GM18519 (cell line): ENCODE results near the gene RTL1.

Experiments
- ATAC-seq: cut with Tn5 transposase; IDR thresholded peaks from one replicate; pipeline ENCODE4 v1.9.1; 2021; ENCODE audit warnings: mild to moderate bottlenecking, moderate library complexity; ENCODE audit not compliant: unreplicated experiment, low FRiP score

RTL1 gene

GRCh38 chr14:100867631-100868315 is 35.7 kb downstream of the RTL1 start:
- no peak for ATAC-seq

GRCh38 chr14:100866666-100867630 is 36.6 kb downstream of the RTL1 start:
- ATAC-seq, result no peak

- ATAC-seq, result no peak
These were observed 37.6 kb downstream of the RTL1 start for GRCh38 chr14:100865682-100866591.

GRCh38 chr14:100864960-100865681 is 38.4 kb downstream of the RTL1 start:
- ATAC-seq, result no peak

GRCh38 chr14:100864206-100864605 is 39.3 kb downstream of the RTL1 start:
- ATAC-seq, result no peak

- no peak for ATAC-seq
These were observed 40.7 kb downstream of the RTL1 start for GRCh38 chr14:100862793-100863192.

- no peak for ATAC-seq
These were observed 41.2 kb downstream of the RTL1 start for GRCh38 chr14:100862277-100862676.

- ATAC-seq, result no peak
These were observed 41.6 kb downstream of the RTL1 start for GRCh38 chr14:100861937-100862247.

GRCh38 chr14:100861188-100861936 is 42.2 kb downstream of the RTL1 start:
- no peak for ATAC-seq

GRCh38 chr14:100860556-100861187 is 42.9 kb downstream of the RTL1 start:
- ATAC-seq, result no peak

GRCh38 chr14:100859781-100860180 is 43.7 kb downstream of the RTL1 start:
- no peak for ATAC-seq

GRCh38 chr14:100858838-100859220 is 44.7 kb downstream of the RTL1 start:
- ATAC-seq, result no peak

GRCh38 chr14:100857923-100858837 is 45.3 kb downstream of the RTL1 start:
- ATAC-seq, result no peak

GRCh38 chr14:100857233-100857922 is 46.1 kb downstream of the RTL1 start:
- ATAC-seq, result no peak

- ATAC-seq, result no peak
These were observed 47.2 kb downstream of the RTL1 start for GRCh38 chr14:100856056-100856950.

- ATAC-seq, result no peak
These were observed 48.1 kb downstream of the RTL1 start for GRCh38 chr14:100855256-100855930.
